Measurements from ENCODE around the gene NOXA1.

DNA sequence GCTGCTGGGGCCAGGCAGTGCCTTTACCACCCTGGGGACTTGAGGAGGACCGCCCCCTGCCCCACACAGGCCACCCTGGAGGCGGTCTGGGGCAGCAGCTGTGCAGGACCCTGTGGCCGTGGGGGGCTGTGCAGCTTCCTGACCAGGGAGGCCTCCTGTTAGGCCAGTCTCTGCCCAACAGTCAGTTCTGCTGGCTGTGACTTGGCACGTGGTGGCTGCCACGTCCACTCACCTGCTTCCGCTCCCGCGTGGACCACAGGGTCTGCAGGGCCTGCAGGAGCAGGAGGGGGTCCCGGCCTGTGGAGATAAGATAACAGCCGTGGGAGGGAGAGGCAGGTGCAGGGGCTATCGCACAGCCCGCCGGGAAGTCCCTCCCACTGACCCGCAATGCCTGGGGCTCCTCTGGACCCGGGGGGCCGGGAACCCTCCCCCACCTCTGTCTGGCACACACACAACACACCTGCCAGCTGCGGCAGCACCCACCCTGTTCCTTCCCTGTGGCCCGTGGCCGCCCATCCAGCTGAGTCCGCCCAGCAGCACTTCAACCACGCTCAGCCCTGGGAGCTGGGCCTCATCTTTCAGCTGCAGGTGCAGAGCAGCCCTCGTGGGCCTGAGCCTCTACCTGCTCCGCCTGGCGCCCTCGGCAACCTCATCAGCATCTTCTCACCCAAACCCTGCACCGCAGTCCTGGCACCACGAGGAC lies 40.0 kb upstream of the NOXA1 start:
- TF ChIP-seq, protein P1, sequence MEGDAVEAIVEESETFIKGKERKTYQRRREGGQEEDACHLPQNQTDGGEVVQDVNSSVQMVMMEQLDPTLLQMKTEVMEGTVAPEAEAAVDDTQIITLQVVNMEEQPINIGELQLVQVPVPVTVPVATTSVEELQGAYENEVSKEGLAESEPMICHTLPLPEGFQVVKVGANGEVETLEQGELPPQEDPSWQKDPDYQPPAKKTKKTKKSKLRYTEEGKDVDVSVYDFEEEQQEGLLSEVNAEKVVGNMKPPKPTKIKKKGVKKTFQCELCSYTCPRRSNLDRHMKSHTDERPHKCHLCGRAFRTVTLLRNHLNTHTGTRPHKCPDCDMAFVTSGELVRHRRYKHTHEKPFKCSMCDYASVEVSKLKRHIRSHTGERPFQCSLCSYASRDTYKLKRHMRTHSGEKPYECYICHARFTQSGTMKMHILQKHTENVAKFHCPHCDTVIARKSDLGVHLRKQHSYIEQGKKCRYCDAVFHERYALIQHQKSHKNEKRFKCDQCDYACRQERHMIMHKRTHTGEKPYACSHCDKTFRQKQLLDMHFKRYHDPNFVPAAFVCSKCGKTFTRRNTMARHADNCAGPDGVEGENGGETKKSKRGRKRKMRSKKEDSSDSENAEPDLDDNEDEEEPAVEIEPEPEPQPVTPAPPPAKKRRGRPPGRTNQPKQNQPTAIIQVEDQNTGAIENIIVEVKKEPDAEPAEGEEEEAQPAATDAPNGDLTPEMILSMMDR (IDR thresholded peaks at IDR 0.05) = no peak
- TF ChIP-seq POLR2A (IDR thresholded peaks at IDR 0.05) (no peak), POLR2AphosphoS5 (IDR thresholded peaks at IDR 0.05) (no peak), EP300 (IDR thresholded peaks at IDR 0.05) (no peak)
